Measurements from ENCODE around the gene TMEM147.

GRCh38 chr19:35595928-35596327, 50.5 kb downstream of the TMEM147 start:
- no peak for TF ChIP-seq POLR2A (IDR thresholded peaks at IDR 0.05)
- no peak for TF ChIP-seq CTCF (IDR thresholded peaks at IDR 0.05)
- no peak for TF ChIP-seq EP300 (IDR thresholded peaks at IDR 0.05)
